Measurements from ENCODE around the gene CRAMP1.
A peak's percentile ranks its signal among the peaks of the same experiment; 100 is the strongest.
"Not testable (repeated sequence)": the region's sequence is repeated elsewhere in the genome, so short reads cannot be mapped to it uniquely, and the experiment has no call there.

CRAMP1 gene

GRCh38 chr16:1689853-1690252 is 77.7 kb downstream of the CRAMP1 start:
- DNase-seq, result no peak

GRCh38 chr16:1690810-1691209 is 78.7 kb downstream of the CRAMP1 start:
- no peak for DNase-seq

- no peak for DNase-seq
Observed at GRCh38 chr16:1691276-1691675, 79.1 kb downstream of the CRAMP1 start.

- peak; percentile 47 for DNase-seq
Observed at GRCh38 chr16:1691956-1692355, 79.8 kb downstream of the CRAMP1 start.

GRCh38 chr16:1696863-1697262 is 84.7 kb downstream of the CRAMP1 start:
- no peak for DNase-seq

DNA sequence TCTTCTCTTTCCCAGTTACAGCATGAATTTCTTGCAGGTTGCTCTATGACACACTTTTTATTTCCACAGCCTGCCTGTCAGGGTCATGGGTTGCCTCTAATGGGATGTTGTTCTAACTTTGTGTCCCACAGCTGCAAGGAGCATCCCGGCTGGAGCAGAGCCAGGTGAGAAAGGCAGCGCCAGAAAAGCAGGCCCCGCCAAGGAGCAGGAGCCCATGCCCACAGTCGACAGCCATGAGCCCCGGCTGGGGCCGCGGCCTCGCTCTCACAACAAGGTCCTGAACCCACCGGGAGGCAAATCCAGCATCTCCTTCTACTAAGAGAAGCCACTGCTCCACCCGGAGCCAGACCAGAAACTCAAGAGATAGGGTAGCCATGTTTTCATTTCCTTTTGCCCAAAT is 86.5 kb downstream of the CRAMP1 start:
- DNase-seq, result no peak

DNA sequence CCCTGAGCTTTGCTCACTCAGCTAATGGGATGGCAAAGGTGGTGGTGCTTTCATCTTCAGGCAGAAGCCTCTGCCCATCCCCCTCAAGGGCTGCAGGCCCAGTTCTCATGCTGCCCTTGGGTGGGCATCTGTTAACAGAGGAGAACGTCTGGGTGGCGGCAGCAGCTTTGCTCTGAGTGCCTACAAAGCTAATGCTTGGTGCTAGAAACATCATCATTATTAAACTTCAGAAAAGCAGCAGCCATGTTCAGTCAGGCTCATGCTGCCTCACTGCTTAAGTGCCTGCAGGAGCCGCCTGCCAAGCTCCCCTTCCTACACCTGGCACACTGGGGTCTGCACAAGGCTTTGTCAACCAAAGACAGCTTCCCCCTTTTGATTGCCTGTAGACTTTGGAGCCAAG is 88.1 kb downstream of the CRAMP1 start:
- no peak for DNase-seq

GRCh38 chr16:1701216-1701878 is 89.2 kb downstream of the CRAMP1 start:
- DNase-seq, result no peak

DNA sequence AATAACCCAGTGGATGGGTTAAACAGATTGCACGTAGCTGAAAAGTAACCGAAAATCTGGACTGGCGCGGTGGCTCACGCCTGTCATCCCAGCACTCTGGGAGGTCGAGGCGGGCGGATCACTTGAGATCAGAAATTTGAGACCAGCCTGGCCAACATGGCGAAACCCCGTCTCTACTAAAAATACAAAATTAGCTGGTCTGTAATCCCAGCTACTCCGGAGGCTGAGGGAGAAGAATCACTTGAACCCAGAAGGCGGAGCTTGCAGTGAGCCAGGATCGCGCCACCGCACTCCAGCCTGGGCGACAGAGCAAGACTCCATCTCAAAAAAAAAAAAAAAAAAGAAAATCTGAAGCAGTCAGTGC is 93.1 kb downstream of the CRAMP1 start:
- DNase-seq, result not testable (repeated sequence)

DNA sequence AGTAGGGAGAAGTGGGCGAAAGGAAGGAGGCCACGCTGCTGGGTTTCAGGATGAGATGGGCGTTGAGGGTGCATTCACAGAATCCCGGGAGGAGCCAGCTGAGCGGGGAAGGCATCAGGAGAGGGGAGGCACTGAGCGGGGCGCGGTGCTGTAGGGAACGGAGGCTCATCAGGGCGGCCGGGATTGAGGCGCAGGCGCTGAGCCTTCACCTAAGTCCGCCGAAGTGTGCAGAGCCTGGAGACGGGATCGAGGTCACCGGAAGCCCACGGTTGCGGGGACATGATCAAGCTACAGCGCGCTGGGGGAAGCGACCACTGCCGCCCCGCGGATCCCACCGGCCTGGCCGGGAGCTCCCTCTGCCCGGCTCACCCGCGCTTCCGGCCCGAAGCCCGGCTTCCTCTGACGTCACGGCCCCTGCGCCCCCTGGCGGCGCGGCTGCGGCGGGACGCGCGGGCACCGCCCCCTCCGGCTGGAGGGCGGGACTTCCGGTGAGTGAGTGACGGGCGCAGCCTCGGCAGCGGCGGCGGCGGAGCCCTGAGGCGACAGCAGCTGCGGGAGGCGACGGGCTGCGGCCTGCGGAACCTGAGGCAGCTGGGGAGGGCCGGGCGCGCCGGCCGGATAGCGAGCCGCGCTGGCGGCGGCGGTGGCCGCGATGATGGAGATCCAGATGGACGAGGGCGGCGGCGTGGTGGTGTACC is 93.7 kb downstream of the CRAMP1 start, which contains the start of gene MAPK8IP3:
Gene MAPK8IP3, plus strand, starts transcription at position 508 of the 698 bp plus-strand sequence. Its CDS starts 145 bp downstream, at position 653.
- DNase-seq, result peak; percentile 86

- no peak for DNase-seq
Observed at GRCh38 chr16:1706386-1707192, 94.4 kb downstream of the CRAMP1 start.

GRCh38 chr16:1707193-1707790 is 95.1 kb downstream of the CRAMP1 start:
- peak; percentile 22 for DNase-seq

DNA sequence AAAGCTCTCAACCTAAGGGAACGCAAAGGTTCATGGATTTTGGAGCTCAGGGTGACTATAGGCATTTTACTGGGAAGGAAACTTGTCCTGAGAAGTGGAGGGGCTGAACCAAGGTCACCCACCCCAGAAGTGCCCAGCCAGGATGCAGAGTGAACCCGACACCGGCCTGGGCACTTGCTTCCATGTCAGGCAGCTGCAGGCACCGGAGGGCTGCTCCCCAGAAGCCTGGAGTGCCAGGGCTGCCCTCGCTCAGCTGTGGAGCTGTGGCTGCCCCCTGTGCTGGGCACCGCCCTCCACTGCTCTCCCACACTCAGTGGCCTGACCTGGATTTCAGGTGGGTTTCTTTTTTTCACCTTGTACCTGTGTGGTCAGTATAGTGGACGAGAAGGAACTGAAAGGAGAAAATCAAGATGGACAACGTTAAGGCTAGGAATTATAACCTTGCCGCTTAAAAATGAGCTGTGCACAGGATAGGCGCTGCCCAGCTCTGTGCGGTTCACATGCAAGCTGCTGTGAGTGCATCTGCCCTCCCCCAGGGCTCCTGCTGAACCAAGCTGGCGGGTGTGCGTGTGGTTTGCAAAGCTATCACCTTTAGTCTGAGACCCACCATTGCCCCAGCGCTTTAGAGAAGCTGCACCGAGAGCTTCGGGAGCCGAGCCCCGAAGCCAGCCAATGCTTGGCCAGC is 96.1 kb downstream of the CRAMP1 start:
- DNase-seq, result no peak

GRCh38 chr16:1708768-1709180 is 96.6 kb downstream of the CRAMP1 start:
- peak; percentile 26 for DNase-seq

- no peak for DNase-seq
Observed at GRCh38 chr16:1709356-1709755, 97.2 kb downstream of the CRAMP1 start.

DNA sequence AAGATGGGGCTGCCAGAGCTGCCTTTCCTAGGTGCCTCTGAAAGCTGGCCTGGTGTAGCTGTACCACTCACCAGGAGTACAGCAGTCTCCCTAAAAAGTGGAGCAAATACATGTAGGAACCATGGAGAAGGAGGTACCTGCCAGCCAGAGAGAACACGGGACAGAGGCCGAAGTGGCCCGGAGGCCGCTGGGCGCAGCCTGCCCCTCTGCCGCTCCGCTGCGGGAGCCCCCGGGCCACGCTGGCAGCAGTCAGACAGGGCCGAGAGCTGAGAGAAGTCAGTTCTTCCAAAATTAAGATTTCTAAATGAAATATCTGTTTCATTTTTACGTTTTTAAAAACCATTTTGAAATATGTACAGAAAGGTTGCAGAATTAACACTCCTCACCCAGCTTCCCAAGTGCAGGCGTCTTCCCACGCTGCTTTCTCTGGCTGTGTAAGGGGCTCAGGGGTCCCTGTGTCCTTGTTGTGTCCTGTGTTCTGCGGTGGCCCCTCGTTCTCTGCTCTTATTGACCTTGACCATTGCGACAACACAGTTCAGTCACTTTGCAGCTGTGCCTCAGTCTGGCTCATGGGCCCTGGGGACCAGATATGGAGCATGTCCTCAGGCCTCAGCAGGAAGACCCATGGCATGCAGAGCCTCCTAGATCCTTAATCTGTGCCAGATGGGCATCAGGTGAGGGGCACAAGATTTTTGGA is 98.8 kb downstream of the CRAMP1 start:
- DNase-seq, result no peak

- DNase-seq, result no peak
Observed at GRCh38 chr16:1712791-1713261, 100.7 kb downstream of the CRAMP1 start.

- DNase-seq, result no peak
Observed at GRCh38 chr16:1713331-1713730, 101.2 kb downstream of the CRAMP1 start.

GRCh38 chr16:1713933-1714332 is 101.8 kb downstream of the CRAMP1 start:
- DNase-seq, result no peak

DNA sequence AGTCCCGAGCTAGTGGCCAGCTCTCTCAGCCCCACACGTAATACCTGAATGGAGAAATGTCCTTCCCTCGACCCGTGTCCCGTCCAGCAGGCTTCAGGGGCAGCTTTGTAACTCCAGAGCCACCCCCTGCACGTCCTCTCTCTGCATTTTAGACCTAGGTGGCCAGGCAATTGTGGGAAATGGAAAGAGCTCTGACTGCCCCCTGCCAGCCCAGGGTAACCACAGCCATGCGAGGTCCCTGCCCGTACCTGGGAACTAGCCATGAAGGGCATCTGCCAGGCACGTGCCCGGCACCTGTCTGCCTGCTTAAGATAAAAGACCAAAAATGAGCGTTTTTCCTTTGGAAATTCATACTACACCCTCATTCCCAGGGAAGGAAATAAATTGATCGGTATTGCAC is 103.1 kb downstream of the CRAMP1 start:
- no peak for DNase-seq

GRCh38 chr16:1718236-1718635 is 106.1 kb downstream of the CRAMP1 start:
- not testable (repeated sequence) for DNase-seq

Measured in fibroblast of skin of abdomen (primary cell).